ENCODE data around the gene TNRC6A.

TNRC6A gene

GRCh38 chr16:24753000-24753399 is 23.5 kb downstream of the TNRC6A start:
- H2AFZ ChIP-seq (ENCODE audit: low read length): no peak overlapping the region
- no peaks in the 10 kb centered on the region for H3K9me2 ChIP-seq (replicated peaks; ENCODE audit: low read depth, low read length)
- H4K20me1 ChIP-seq (ENCODE audit: insufficient read depth, low read length, poor library complexity, severe bottlenecking): peaks cover 97% of the 10 kb centered on the region
- peaks cover 13% of the 10 kb centered on the region for H3K4me1 ChIP-seq (ENCODE audit: insufficient read depth, low read length, poor library complexity, severe bottlenecking)
- no peaks in the 10 kb centered on the region for H3F3A ChIP-seq (ENCODE audit: low read depth)
- TF ChIP-seq EZH2phosphoT487 (IDR thresholded peaks at IDR 0.05; ENCODE audit: borderline replicate concordance) (no peak), CTCF (conservative IDR thresholded peaks at IDR 0.05; ENCODE audit: low read length) (no peak)
- H3K79me2 ChIP-seq (ENCODE audit: insufficient read depth, low read length): peaks cover 93% of the 10 kb centered on the region
- no peak overlapping the region for H3K4me3 ChIP-seq (ENCODE audit: low read length, poor library complexity, severe bottlenecking)
- no peaks in the 10 kb centered on the region for H3K9me3 ChIP-seq (ENCODE audit: insufficient read depth, low read depth, low read length)
- H3K4me2 ChIP-seq (ENCODE audit: low read depth, low read length, poor library complexity, severe bottlenecking): no peak overlapping the region
- H3K36me3 ChIP-seq (ENCODE audit: insufficient read depth, low read length): no peaks in the 10 kb centered on the region
- H3K27me3 ChIP-seq (ENCODE audit: insufficient read depth, low read length, poor library complexity, severe bottlenecking): no peaks in the 10 kb centered on the region
- no peak overlapping the region for H3K9ac ChIP-seq (ENCODE audit: low read depth, low read length, poor library complexity, severe bottlenecking)

- H3F3A ChIP-seq (ENCODE audit: low read depth): no peaks in the 10 kb centered on the region
- H3K4me3 ChIP-seq (ENCODE audit: low read length, poor library complexity, severe bottlenecking): no peak overlapping the region
- peaks cover 10% of the 10 kb centered on the region for H3K4me1 ChIP-seq (ENCODE audit: insufficient read depth, low read length, poor library complexity, severe bottlenecking)
- peaks cover 93% of the 10 kb centered on the region for H3K79me2 ChIP-seq (ENCODE audit: insufficient read depth, low read length)
- H3K36me3 ChIP-seq (ENCODE audit: insufficient read depth, low read length): peaks cover 2% of the 10 kb centered on the region; the same call in 1 of the 2 replicates
- no peak overlapping the region for H3K9ac ChIP-seq (ENCODE audit: low read depth, low read length, poor library complexity, severe bottlenecking)
- H3K9me2 ChIP-seq (replicated peaks; ENCODE audit: low read depth, low read length): no peaks in the 10 kb centered on the region
- H3K4me2 ChIP-seq (ENCODE audit: low read depth, low read length, poor library complexity, severe bottlenecking): no peak overlapping the region
- no peaks in the 10 kb centered on the region for H3K27me3 ChIP-seq (ENCODE audit: insufficient read depth, low read length, poor library complexity, severe bottlenecking)
- no peak for TF ChIP-seq EZH2phosphoT487 (IDR thresholded peaks at IDR 0.05; ENCODE audit: borderline replicate concordance)
- TF ChIP-seq CTCF (conservative IDR thresholded peaks at IDR 0.05; ENCODE audit: low read length): no peak
- H4K20me1 ChIP-seq (ENCODE audit: insufficient read depth, low read length, poor library complexity, severe bottlenecking): peaks cover 97% of the 10 kb centered on the region
- H3K9me3 ChIP-seq (ENCODE audit: insufficient read depth, low read depth, low read length): no peaks in the 10 kb centered on the region
- no peak overlapping the region for H2AFZ ChIP-seq (ENCODE audit: low read length)
Observed at GRCh38 chr16:24753437-24753836, 24.0 kb downstream of the TNRC6A start.

- H4K20me1 ChIP-seq (ENCODE audit: insufficient read depth, low read length, poor library complexity, severe bottlenecking): peaks cover 90% of the 10 kb centered on the region
- no peak overlapping the region for H3K9ac ChIP-seq (ENCODE audit: low read depth, low read length, poor library complexity, severe bottlenecking)
- no peaks in the 10 kb centered on the region for H3K9me3 ChIP-seq (ENCODE audit: insufficient read depth, low read depth, low read length)
- peaks cover 3% of the 10 kb centered on the region for H3K4me1 ChIP-seq (ENCODE audit: insufficient read depth, low read length, poor library complexity, severe bottlenecking)
- TF ChIP-seq EZH2phosphoT487 (IDR thresholded peaks at IDR 0.05; ENCODE audit: borderline replicate concordance): no peak
- no peak for TF ChIP-seq CTCF (conservative IDR thresholded peaks at IDR 0.05; ENCODE audit: low read length)
- H2AFZ ChIP-seq (ENCODE audit: low read length): no peak overlapping the region
- peaks cover 93% of the 10 kb centered on the region for H3K79me2 ChIP-seq (ENCODE audit: insufficient read depth, low read length)
- no peak overlapping the region for H3K4me3 ChIP-seq (ENCODE audit: low read length, poor library complexity, severe bottlenecking)
- H3K27me3 ChIP-seq (ENCODE audit: insufficient read depth, low read length, poor library complexity, severe bottlenecking): no peaks in the 10 kb centered on the region
- no peaks in the 10 kb centered on the region for H3F3A ChIP-seq (ENCODE audit: low read depth)
- no peaks in the 10 kb centered on the region for H3K9me2 ChIP-seq (replicated peaks; ENCODE audit: low read depth, low read length)
- peaks cover 14% of the 10 kb centered on the region; the same call in 1 of the 2 replicates for H3K36me3 ChIP-seq (ENCODE audit: insufficient read depth, low read length)
- H3K4me2 ChIP-seq (ENCODE audit: low read depth, low read length, poor library complexity, severe bottlenecking): no peak overlapping the region
Observed at GRCh38 chr16:24754543-24754942, 25.1 kb downstream of the TNRC6A start.
